ENCODE results near the gene USP6.
"Not testable (repeated sequence)": the region's sequence is repeated elsewhere in the genome, so short reads cannot be mapped to it uniquely, and the experiment has no call there.

Gene USP6

GRCh38 chr17:5115673-5116651, at the start of gene USP6:
USP6 (plus strand) TSS chr17:5116032; CDS start chr17:5130368, 14,336 bp downstream.
- DNase-seq: no peak

DNA sequence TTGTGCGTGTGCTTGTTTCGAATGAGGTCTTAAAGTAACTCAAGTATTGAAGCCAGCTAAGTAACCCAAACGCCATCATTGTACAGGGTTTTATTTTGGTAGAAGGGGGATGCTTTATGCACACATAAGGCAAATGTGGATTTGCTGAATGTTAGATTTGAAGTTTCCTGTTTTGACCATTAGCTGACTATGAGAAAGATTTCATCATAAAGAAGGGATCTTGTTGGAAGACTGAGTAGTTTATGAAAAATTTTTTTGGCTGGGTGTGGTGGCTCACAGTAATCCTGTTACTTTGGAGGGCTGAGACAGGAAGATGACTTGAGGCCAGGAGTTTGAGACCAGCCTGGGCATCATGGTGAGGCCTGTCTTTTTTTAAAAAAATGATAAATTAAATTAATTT, 47.6 kb upstream of the USP6 start:
- no peak for DNase-seq

DNA sequence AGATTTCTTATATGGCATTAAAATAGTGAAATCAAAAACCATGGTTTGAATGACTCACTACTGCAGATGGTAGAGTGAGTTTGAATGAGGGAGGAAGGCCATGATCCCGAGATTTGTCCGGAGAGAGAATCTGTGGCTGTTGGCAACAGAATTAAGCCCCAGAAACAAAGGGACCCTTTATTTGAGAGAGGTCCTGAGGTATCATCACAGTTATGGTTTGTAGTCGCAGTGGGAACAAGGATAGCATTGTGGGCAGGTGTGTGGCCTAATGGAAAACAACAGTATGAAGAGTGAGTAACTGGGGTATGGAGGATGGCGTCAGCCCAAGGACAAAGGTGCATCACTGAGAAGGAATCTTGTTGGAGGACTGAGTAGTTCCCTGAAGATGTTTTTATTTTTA, 46.1 kb upstream of the USP6 start:
- no peak for DNase-seq

DNA sequence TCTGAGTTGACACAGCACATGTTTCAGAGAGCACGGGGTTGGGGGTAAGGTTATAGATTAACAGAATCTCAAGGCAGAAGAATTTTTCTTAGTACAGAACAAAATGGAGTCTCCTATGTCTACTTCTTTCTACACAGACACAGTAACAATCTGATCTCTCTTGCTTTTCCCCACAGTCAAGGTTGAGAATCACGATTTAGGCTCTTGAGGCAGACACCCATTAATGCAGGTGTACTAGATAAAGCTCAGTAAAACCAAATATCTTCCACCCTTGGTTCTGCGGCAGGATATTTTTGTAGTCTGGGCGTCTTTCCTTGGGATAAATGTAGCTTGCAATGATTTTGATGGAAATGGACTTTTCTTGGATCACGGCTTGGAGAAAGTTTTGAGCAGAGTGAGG, 40.4 kb upstream of the USP6 start:
- not testable (repeated sequence) for DNase-seq

DNA sequence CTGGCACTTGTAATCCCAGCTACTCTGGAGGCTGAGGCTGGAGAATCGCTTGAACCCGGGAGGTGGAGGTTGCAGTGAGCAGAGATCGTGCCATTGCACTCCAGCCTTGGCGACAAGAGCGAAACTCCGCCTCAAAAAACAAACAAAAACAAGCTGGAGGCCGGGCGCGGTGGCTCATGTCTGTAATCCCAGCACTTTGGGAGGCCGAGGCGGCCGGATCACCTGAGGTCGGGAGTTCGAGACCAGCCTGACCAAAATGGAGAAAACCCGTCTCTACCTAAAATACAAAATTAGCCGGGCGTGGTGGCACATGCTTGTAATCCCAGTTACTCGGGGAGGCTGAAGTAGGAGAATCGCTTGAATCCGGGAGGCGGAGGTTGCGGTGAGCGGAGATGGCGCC, 38.6 kb upstream of the USP6 start:
- not testable (repeated sequence) for DNase-seq

DNA sequence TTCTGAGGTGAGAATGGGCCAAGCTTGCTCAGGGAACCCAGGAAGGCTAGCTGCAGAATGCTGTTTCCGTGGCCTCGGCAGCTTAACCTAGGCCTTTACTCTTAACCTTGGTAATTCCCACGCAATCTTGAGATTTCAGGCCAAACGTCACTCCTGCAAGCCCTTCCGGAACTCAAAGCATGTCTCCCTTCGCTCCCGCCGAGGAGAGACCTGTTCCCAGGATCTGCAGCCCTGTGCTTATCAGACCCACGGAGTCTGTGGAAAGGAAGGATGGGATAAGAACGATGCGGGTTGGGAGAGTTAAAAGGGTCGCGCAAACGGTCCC, 38.1 kb upstream of the USP6 start:
- no peak for DNase-seq

DNA sequence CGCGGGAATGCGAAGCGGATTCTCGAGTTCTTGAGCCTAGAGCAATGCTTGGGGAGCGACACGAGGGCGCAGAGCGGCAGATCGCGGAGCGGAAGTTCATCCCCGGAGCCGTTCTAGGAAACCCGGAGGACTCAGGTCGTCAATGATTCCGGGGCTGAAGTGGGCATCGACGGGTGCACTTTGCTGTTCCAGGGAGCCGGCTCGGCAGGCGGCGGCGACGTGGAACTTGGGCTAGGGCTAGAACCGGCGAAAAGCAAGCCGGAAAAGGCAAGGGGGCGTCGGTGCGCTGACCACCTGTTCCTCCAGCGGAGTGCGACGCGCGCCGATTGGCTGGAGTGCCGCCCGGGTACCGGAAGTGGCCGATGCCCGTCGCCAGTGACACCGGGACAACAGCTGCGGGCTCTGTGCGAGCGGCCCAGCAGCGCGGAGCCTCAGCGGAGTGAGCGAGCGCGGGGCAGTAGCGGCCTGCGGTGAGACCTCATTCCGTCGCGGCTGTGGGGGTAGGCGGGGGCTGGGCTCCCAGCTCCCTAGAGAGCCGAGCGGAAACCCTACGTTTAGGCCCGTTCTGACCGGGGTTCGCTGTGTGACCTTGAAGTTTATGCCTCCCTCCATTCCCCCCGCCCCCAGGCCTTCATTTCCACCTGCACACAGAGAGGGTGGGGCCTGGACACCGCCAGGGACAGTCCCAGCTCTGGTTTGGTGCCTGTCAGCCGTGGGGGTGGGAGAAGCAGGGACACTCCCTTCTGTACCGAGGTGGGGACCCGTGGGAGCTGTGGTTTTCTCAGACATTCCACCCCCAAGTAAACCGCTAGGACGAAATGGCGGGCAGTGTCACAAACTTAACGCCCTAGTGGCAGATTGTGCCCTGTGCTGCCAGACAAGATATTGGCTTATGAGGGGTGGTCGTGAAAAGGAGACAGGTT, 37.5 kb upstream of the USP6 start, which contains the start of gene ZFP3:
TSS of gene ZFP3 (plus strand) at position 362 of the 923 bp plus-strand sequence. CDS start 13,038 bp downstream, outside the sequence.
- peak; percentile 77 to 84 for DNase-seq

- no peak for DNase-seq
Measured at GRCh38 chr17:5080591-5080990, 35.2 kb upstream of the USP6 start.

DNA sequence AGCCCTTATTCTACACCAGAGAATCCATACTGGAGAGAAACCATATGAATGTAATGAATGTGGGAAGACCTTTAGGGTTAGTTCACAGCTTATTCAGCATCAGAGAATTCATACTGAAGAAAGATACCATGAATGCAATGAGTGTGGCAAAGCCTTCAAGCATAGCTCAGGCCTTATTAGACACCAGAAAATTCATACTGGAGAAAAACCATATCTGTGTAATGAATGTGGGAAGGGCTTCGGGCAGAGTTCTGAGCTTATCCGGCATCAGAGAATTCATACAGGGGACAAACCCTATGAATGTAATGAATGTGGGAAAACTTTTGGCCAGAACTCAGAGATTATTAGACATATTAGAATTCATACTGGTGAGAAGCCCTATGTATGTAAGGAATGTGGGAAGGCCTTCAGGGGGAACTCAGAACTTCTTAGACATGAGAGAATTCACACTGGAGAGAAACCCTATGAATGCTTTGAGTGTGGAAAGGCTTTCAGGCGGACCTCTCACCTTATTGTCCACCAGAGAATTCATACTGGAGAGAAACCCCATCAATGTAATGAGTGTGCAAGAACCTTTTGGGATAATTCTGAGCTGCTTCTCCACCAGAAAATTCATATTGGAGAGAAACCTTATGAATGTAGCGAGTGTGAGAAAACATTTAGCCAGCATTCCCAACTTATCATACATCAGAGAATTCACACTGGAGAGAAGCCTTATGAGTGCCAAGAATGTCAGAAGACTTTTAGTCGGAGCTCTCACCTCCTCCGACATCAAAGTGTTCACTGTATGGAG, 23.4 kb upstream of the USP6 start:
- DNase-seq: no peak

DNA sequence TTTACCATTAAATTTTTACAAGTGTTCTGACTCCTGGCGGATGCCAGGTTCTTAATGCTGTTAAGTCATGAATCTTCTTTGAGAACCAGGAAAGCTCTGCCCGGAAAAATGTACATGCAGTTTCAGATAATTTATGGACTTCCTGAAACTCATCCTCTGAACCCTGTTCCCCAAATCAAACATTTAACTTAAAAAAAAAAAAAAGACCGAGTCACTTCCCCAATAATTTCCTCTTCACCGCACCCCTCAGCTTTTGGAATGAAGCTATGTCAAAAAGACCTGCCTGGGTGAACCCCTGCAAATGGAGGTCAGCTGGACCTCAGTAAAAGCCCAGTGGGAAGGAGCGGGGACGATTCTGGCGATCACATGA, 19.1 kb upstream of the USP6 start:
- DNase-seq: no peak

- no peak for DNase-seq
Measured at GRCh38 chr17:5097101-5097834, 18.6 kb upstream of the USP6 start.

GRCh38 chr17:5099271-5099670, 16.6 kb upstream of the USP6 start:
- no peak for DNase-seq

DNA sequence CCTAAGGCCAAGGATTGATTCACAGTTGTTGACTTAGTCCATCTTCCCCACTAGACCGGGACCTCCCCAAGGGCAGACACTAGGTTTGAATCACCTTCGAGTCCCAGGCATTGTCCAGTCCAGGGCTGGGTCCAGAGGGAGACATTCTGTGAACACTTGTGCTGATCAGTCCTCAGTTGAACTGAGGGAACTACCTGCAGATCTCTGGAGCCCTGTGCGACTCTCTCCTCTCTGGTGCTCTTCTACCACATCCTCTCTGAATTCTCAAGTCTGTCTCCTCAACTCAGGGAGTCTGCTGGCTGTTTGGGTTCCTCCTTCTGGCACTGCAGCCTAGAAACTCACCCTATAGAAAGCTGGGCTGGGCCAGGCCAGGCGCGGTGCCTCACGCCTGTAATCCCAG, 15.0 kb upstream of the USP6 start:
- no peak for DNase-seq

- peak in 1 of 2 experiments; percentile 19 for DNase-seq
Measured at GRCh38 chr17:5110816-5111215, 5.0 kb upstream of the USP6 start.

GRCh38 chr17:5111402-5112204, 4.2 kb upstream of the USP6 start, which contains the start of gene ZNF232:
ZNF232 (minus strand) TSS chr17:5111878; CDS start chr17:5111822, 56 bp downstream.
- DNase-seq: peak; percentile 94 to 95

GRCh38 chr17:5118219-5118618, 2.4 kb downstream of the USP6 start:
- DNase-seq: no peak

GRCh38 chr17:5120036-5120435, 4.2 kb downstream of the USP6 start:
- no peak for DNase-seq

GRCh38 chr17:5120436-5121185, 4.8 kb downstream of the USP6 start:
- not testable (repeated sequence) for DNase-seq

DNA sequence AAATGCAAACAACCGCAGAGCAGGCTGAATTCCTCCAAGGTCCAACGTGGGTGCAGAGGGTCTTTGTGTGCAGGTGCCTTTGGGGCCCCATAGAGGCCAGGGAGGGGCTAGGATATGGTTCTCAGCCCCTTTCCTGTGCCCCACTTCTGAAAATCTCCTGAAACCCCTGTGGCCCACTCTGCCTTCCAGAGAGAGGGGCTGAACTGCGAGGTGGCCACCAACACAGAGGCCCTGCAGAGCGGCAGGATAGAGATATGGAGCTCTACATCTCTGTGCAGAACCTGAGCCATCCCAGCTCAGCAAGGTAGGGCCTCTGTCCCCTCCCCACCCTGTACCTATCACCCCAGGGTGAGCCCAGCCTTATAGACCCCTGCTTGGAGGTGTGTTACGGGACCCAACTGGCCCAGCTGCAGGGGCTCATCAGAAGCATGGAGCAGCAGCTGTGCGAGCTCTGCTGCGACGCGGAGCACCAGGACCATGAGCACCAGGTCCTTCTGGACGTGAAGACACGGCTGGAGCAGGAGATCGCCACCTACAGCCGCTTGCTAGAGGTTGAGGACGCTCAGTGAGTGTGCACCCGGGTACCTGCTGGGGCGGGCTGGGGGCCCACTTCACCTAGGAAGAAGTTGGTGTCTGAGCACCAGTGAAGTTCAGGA, 5.5 kb downstream of the USP6 start:
- no peak for DNase-seq

DNA sequence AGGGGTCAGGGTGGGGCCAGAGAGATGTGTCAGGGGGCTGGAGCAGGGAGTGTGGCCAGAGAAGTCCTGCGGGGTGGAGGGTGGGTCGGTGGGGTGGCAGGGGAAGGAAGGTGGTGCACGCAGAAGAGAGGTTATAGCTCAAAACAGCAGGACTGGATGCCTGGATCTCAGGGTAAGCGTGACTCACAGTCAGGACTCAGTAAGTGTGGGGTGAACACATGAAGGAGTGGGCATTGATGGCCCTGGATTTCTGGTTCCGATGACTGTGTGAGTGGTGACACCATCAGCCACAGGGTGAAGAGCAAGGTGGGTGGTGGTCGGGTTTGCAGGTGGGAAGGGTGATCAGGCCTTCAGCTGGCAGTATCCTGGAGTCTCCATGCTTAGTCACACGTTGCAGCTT, 6.2 kb downstream of the USP6 start:
- not testable (repeated sequence) for DNase-seq

Measured in activated CD4-positive, alpha-beta T cell treated with anti-CD3 and anti-CD28 coated beads, Interleukin-2, amount 50 U/mL, for 48 hours (primary cell).